HepG2 (cell line): ENCODE measurements around the gene GAN. TPM values are rescaled to one million over a fixed set of nuclear protein-coding genes. Genes with fewer than 3 reads are reported as not detected.

Source experiments
- ARNT ChIP-seq: fragments of 450-650 bp; IDR thresholded peaks from 2 replicates; pipeline ENCODE4 v1.6.1; 2017
- ATRX ChIP-seq: sonication (generic); formaldehyde crosslinking; IDR thresholded peaks from 2 replicates; pipeline ENCODE4 v1.4.0; 2020; ENCODE audit warnings: missing genetic modification reagents, borderline replicate concordance
- BRCA1 ChIP-seq: sonication (generic); formaldehyde crosslinking; IDR thresholded peaks from 2 replicates; pipeline ENCODE4 v1.4.0; 2020; ENCODE audit warnings: missing genetic modification reagents
- EZH2 ChIP-seq: conservative IDR thresholded peaks from 2 replicates; pipeline ENCODE4 v1.6.1; 2012; ENCODE audit warnings: mild to moderate bottlenecking, low read depth, low read length, moderate library complexity
- FOXA3 ChIP-seq: IDR thresholded peaks from 2 replicates; pipeline ENCODE4 v1.6.1; 2016; ENCODE audit warnings: missing genetic modification reagents, missing compliant biosample characterization
- FOXJ3 ChIP-seq: sonication (generic); formaldehyde crosslinking; IDR thresholded peaks from 2 replicates; pipeline ENCODE4 v1.4.0; 2020; ENCODE audit warnings: missing genetic modification reagents, mild to moderate bottlenecking, borderline replicate concordance
- FOXK1 ChIP-seq: sonication (generic); formaldehyde crosslinking; IDR thresholded peaks from 2 replicates; pipeline ENCODE4 v1.4.0; 2020; ENCODE audit warnings: low read depth, missing genetic modification reagents, borderline replicate concordance
- FOXO4 ChIP-seq: sonication (generic); formaldehyde crosslinking; conservative IDR thresholded peaks from 2 replicates; pipeline ENCODE4 v1.8.1; 2023; ENCODE audit warnings: missing genetic modification reagents
- IRF9 ChIP-seq: sonication (generic); formaldehyde crosslinking; IDR thresholded peaks from 2 replicates; pipeline ENCODE4 v1.8.0; 2022; ENCODE audit warnings: missing genetic modification reagents, mild to moderate bottlenecking, borderline replicate concordance
- MLLT10 ChIP-seq: sonication (generic); formaldehyde crosslinking; IDR thresholded peaks from 2 replicates; pipeline ENCODE4 v1.4.0; 2020; ENCODE audit warnings: missing genetic modification reagents
- NCOR1 ChIP-seq: fragments of 200-600 bp; sonication (generic); IDR thresholded peaks from 2 replicates; pipeline ENCODE4 v1.7.0; 2017; ENCODE audit warnings: antibody characterized with exemption, low read length, borderline replicate concordance
- POGZ ChIP-seq: sonication (generic); formaldehyde crosslinking; IDR thresholded peaks from 2 replicates; pipeline ENCODE4 v1.4.0; 2020; ENCODE audit warnings: mild to moderate bottlenecking, missing genetic modification reagents
- PPARG ChIP-seq: conservative IDR thresholded peaks from 2 replicates; pipeline ENCODE4 v1.6.1; 2016; ENCODE audit warnings: missing biosample characterization, missing genetic modification reagents
- RFX1 ChIP-seq: fragments of 450-650 bp; IDR thresholded peaks from 2 replicates; pipeline ENCODE4 v1.6.1; 2017
- RXRA ChIP-seq: sonication (generic); formaldehyde crosslinking; IDR thresholded peaks from 2 replicates; pipeline ENCODE4 v1.5.1; 2020; ENCODE audit warnings: missing genetic modification reagents
- SMAD3 ChIP-seq: sonication (generic); formaldehyde crosslinking; IDR thresholded peaks from 2 replicates; pipeline ENCODE4 v1.4.0; 2020; ENCODE audit warnings: missing genetic modification reagents
- SNRNP70 ChIP-seq: fragments of 200-400 bp; formaldehyde crosslinking; IDR thresholded peaks from 2 replicates; pipeline ENCODE4 v1.6.1; 2017; ENCODE audit warnings: mild to moderate bottlenecking, low read depth, low read length, moderate library complexity
- TBL1XR1 ChIP-seq: fragments of 150-350 bp; IDR thresholded peaks from 2 replicates; pipeline ENCODE4 v1.6.1; 2014; ENCODE audit warnings: borderline replicate concordance, low read length; ENCODE audit not compliant: partially characterized antibody
- TIGD3 ChIP-seq: sonication (generic); formaldehyde crosslinking; IDR thresholded peaks from 2 replicates; pipeline ENCODE4 v1.5.1; 2020; ENCODE audit warnings: mild to moderate bottlenecking, missing genetic modification reagents, borderline replicate concordance
- YEATS2 ChIP-seq: sonication (generic); formaldehyde crosslinking; IDR thresholded peaks from 2 replicates; pipeline ENCODE4 v1.4.0; 2020; ENCODE audit warnings: missing genetic modification reagents, borderline replicate concordance
- ZC3H13 ChIP-seq: sonication (generic); formaldehyde crosslinking; IDR thresholded peaks from 2 replicates; pipeline ENCODE4 v1.8.1; 2023; ENCODE audit warnings: mild to moderate bottlenecking, missing genetic modification reagents, moderate library complexity
- ZNF234 ChIP-seq: sonication (generic); formaldehyde crosslinking; conservative IDR thresholded peaks from 2 replicates; pipeline ENCODE4 v1.5.1; 2020; ENCODE audit warnings: mild to moderate bottlenecking, missing genetic modification reagents
- ZNF605 ChIP-seq: sonication (generic); formaldehyde crosslinking; IDR thresholded peaks from 2 replicates; pipeline ENCODE4 v1.8.0; 2022; ENCODE audit warnings: mild to moderate bottlenecking, missing genetic modification reagents
- ZNF670 ChIP-seq: sonication (generic); formaldehyde crosslinking; IDR thresholded peaks from 2 replicates; pipeline ENCODE4 v1.8.0; 2022; ENCODE audit warnings: mild to moderate bottlenecking, missing genetic modification reagents, borderline replicate concordance
- ZNF720 ChIP-seq: sonication (generic); formaldehyde crosslinking; IDR thresholded peaks from 2 replicates; pipeline ENCODE4 v1.4.0; 2020; ENCODE audit warnings: missing genetic modification reagents
- polyA plus RNA-seq, 8 experiments: library from polyadenylated mRNA; depleted of rRNA in 3 of 8; stranded (reverse) in 7 of 8; unstranded in 1 of 8; fragments of >200 nt; fragmentation: Illumina TruSeq in 4 of 8; extraction: Trizol in 4 of 8; gene quantifications; 2 replicates each; pipeline versions ENCODE4 v1.2.1 to v1.2.3, GENCODE V29; 2011 to 2016; ENCODE audit warnings: low read depth in 4 of 8, missing spikeins in 1 of 8, mixed read lengths in 1 of 8; ENCODE audit not compliant: insufficient read depth in 1 of 8
- total RNA-seq, 5 experiments: library from RNA; depleted of rRNA; stranded (reverse); fragments of >200 nt; fragmentation: Illumina TruSeq; extraction: Trizol; gene quantifications; 2 replicates each; pipeline ENCODE4 v1.2.3, GENCODE V29; 2016; ENCODE audit warnings: low read depth in 1 of 5

GAN gene
- total and polyA plus RNA-seq, 2 of the 13 experiments (the other 11 are each of a cell fraction or from before 2014, with no cell fraction given): 4.3 to 11.0 TPM

GRCh38 chr16:81314603-81315270 is at the start of gene GAN (continued):
- TF ChIP-seq RXRA (CRISPR knock-in tag): peak; percentile 60; the same call in 1 of the 2 replicates
- TF ChIP-seq ZNF670 (CRISPR knock-in tag): peak; percentile 100
- no peak for TF ChIP-seq FOXJ3 (CRISPR knock-in tag)
- TF ChIP-seq ZNF720 (CRISPR knock-in tag): no peak
- TF ChIP-seq SNRNP70: no peak
- no peak for TF ChIP-seq FOXO4 (CRISPR knock-in tag)
- peak; percentile 27 for TF ChIP-seq TBL1XR1
- no peak for TF ChIP-seq EZH2
- no peak for TF ChIP-seq MLLT10
- TF ChIP-seq ATRX (CRISPR knock-in tag): no peak
- TF ChIP-seq FOXA3 (CRISPR knock-in tag): peak; percentile 53
- no peak for TF ChIP-seq RFX1
- TF ChIP-seq ZNF234 (CRISPR knock-in tag): no peak; the same call in 1 of the 2 replicates
- no peak for TF ChIP-seq ZC3H13
- TF ChIP-seq YEATS2 (CRISPR knock-in tag): peak; percentile 94
- peak; percentile 66; the same call in 1 of the 2 replicates for TF ChIP-seq PPARG
- TF ChIP-seq IRF9 (CRISPR knock-in tag): peak; percentile 91
- TF ChIP-seq ZNF605 (CRISPR knock-in tag): peak; percentile 67; the same call in 1 of the 2 replicates
- TF ChIP-seq TIGD3 (CRISPR knock-in tag): no peak
- no peak for TF ChIP-seq ARNT
- no peak; the same call in 1 of the 2 replicates for TF ChIP-seq BRCA1 (CRISPR knock-in tag)
- TF ChIP-seq NCOR1: no peak; the same call in 1 of the 2 replicates
- TF ChIP-seq SMAD3: no peak
- TF ChIP-seq FOXK1 (CRISPR knock-in tag): peak; percentile 79; the same call in 1 of the 2 replicates
- TF ChIP-seq POGZ (CRISPR knock-in tag): peak; percentile 99
